Fibroblast of gingiva (primary cell): ENCODE measurements around the gene SNX18.

Experiments used
- DNase-seq: peaks from one replicate; pipeline ENCODE4 v3.0.0-alpha.2; 2011; ENCODE audit warnings: low read depth

The SNX18 gene

DNA sequence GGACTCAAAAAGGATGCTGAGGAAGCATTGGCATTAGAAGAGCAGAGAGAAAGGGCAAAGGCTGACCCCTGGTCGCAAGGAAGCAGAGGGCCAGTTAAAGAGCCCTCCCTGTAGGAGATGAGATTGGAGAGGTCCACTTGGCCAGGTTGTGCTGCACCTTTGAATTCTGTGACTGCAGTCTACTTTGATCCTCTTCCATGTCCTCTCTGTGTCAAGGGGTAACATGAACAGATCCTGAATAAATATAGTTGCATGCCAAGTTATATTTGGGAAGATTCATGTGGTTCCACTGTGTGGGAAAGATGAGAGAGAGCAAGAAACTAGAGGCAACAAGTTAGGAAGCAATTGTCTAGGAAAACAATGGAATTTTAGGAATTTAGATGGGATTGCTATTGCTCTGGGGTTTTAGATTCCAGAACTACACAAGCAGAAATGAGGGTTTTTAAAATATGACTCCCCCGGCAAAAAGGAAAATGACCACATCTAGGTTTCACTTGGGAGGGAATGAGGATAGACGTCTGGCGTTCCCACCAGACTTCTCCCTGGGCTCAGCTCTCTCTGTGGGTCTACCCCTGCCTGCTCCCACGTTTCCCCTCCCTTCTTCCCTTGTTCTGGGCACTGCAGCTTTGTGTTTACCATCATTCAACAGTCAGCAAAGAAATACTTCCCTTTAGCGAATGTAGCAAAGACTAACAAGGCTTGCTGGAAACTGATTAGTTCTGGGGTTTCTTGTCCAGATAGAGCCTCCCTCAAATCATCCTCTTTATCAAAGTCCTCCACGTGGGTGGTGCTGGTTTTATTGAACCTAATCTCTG, 63.6 kb downstream of the SNX18 start:
- peak; percentile 8 for DNase-seq

DNA sequence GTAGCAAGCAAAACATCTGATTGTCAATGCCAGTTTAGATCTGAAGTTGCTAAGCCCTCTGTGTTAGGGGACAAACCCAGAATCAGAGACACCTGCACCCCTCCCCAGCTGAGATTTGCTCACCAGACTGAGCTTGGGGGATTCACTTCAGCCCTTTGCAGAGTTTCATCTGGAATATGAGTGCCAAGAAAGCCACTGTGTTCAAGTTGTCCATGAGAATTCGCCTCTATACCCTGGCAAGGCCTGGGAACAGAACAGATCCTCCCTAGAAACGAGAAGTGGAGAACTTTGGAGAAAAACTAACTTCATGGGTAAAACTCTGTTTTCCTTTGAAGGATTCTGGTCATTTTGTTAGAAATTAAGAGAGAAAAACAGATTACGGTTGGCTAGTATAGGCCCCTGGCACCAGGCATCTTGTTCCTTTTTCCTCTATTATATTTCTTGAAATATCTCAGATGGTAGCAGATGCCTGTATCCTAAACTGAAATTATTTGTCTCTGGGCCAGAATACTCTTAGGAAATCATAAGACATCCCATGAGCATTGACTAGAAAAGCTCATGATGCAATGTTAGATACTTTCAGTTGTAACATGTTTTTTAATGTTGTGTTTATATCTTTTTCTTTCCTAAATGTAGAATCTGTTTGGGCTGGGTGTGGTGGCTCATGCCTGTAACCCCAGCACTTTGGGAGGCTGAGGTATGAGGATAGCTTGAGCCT, 64.4 kb downstream of the SNX18 start:
- peak; percentile 82 for DNase-seq

DNA sequence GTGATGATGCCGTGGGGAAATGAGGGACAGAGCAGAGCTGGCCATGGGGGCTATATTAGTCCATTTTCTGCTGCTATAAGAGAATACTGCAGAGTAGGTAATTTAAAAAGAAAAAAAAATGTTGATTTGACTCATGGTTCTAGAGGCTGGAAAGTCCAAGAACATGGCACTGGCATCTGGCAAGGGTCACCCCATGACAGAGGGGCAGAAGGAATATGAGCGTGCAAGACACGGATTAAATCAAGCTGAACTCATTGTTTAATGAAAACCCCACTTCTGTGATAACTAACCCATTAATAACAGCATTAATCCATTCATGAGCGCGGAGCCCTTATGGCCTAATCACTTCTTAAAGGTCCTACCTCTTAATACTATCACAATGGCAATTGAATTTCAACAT, 68.8 kb downstream of the SNX18 start:
- no peak for DNase-seq

DNA sequence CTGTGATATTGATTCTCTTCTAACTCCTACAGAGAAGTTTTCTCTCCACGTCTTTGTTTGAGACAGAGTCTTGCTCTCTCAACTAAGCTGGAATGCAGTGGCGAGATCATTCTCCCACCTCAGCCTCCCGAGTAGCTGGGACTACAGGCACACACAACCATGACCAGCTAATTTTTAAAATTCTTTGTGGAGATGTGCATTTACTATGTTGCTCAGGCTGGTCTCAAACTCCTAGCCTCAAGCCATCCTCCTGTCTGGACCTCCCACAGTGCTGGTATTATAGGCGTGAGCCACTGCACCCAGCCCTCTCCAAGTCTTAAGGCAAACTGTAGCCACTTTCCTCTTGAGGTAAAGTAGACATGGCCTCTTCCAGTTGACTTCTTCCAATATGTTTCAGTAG, 72.2 kb downstream of the SNX18 start:
- no peak for DNase-seq

DNA sequence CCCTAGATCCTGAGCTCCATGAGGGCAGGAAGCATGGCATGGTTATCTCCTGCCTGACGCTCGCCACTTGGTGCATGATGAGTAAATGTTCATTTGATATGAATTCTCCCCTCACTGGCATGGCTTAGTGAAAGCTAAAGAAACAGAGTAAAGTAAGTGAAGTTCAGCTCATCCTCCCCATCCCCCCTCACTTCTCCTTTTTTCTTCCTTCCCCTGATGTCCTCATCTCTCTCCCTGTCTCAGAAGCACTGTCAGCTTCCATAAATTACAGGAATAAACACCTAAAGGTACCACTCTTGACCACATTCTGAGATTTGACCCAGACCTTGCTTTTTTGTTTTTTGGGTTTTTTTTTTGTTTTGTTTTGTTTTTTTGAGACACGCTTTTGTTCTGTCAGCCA, 73.3 kb downstream of the SNX18 start:
- no peak for DNase-seq

DNA sequence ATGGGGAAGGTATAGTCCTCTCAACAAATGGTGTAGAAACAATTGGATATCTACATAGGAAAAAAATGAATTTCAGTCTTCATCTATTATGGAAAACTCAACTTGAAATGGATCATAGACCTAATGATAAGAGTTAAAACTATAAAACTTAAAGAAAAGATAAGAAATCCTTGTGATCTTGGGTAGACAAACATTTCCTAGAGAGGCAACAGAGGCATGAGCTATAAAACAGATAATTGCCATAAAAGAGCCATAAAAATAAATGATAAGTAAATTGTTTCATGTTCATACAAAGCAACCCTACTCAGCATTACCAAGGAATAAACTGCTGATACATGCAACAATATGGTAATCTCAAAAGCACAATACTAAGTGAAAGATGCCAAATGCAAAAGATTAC, 76.2 kb downstream of the SNX18 start:
- no peak for DNase-seq

DNA sequence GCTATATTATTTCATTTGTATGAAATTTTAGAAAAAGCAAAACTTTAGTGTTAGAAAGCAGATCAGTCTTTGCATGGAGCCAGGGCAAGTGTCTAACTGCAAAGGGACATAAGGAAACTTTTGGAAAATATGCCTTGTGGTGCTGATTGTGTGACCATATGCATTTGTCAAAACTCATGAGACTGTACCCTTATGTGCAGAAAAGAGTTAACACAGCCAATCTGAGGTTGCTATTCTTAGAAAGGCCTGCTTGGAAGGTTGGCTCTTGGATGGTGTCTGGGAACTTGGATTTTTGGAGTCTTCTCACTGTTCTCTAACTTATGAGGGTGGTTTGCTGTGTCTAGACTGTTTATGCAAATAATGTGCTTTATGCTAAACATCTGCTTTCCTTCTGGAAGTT, 76.6 kb downstream of the SNX18 start:
- no peak for DNase-seq

DNA sequence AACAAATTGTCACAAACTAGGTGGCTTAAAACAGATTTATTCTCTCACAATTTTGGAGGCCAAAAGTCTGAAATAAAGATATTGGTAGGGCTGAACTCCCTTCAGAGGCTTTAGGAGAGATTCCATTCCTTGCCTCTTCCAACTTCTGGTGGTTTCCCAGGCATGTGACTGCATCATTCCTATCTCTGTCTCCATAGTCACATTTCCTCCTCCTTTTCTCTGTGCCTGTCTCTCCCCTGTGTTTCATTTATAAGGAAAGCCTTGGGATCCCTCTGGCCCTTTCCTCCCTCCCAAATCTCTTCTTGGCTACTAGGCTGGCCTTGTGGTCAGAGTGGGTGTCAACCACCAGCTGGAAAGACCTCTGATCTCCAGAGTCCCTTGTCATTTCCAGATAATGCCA, 78.2 kb downstream of the SNX18 start:
- DNase-seq, result no peak
